H1 (cell line): ENCODE measurements around the gene ULBP1. TPM values are rescaled to one million over a fixed set of nuclear protein-coding genes. Genes with fewer than 3 reads are reported as not detected.

Experiments
- RNF2 ChIP-seq: fragments of 200-900, 300-1000 bp; sonication (generic); IDR thresholded peaks from 2 replicates; pipeline ENCODE4 v1.7.1; 2016; ENCODE audit warnings: borderline replicate concordance, low read depth, mild to moderate bottlenecking, antibody characterized with exemption, low read length; ENCODE audit not compliant: poor library complexity, severe bottlenecking; ENCODE audit errors: missing control alignments
- SP4 ChIP-seq: IDR thresholded peaks from 2 replicates; pipeline ENCODE4 v1.6.1; 2012; ENCODE audit warnings: low read length, inconsistent platforms
- SRF ChIP-seq: IDR thresholded peaks from 2 replicates; pipeline ENCODE4 v1.6.1; 2011; ENCODE audit warnings: mild to moderate bottlenecking, low read depth, low read length, moderate library complexity
- YY1 ChIP-seq: IDR thresholded peaks from 2 replicates; pipeline ENCODE4 v1.6.1; 2011; ENCODE audit warnings: low read depth, mild to moderate bottlenecking, low read length
- polyA plus RNA-seq, 7 experiments: library from polyadenylated mRNA; depleted of rRNA in 3 of 7; stranded (reverse) in 5 of 7; unstranded in 2 of 7; fragments of >200 nt in 5 of 7; fragments of 200-250 nt in 2 of 7; gene quantifications; 1 replicate in 5 of 7; 2 replicates in 1 of 7; 4 replicates in 1 of 7; pipeline versions ENCODE4 v1.2.1 to v1.2.3, GENCODE V29; 2011 to 2013; ENCODE audit warnings: missing spikeins in 2 of 7, mixed read lengths in 2 of 7
- total RNA-seq: library from RNA; stranded (reverse); fragmentation: NEBNext Ultra II Directional; extraction: Animal tissue kit (Norgen Biotek cat#: 25700); gene quantifications from 2 replicates; pipeline ENCODE4 v1.2.1, GENCODE V29; 2021

ULBP1 gene
- total and polyA plus RNA-seq, 2 of the 8 experiments (the other 6 are each of a cell fraction or from before 2014, with no cell fraction given): 0.32 to 0.60 TPM

GRCh38 chr6:149950423-149950822 lies 13.3 kb upstream of the ULBP1 start (continued):
- TF ChIP-seq RNF2 (no peak), SP4 (no peak), SRF (no peak), YY1 (no peak)
